Activated CD4-positive, alpha-beta T cell treated with anti-CD3 and anti-CD28 coated beads for 1 hour (primary cell): ENCODE results near the gene EHBP1.
A peak's percentile ranks its signal among the peaks of the same experiment; 100 is the strongest.
"Not testable (repeated sequence)": the region's sequence is repeated elsewhere in the genome, so short reads cannot be mapped to it uniquely, and the experiment has no call there.

Experiments
- DNase-seq: peaks from one replicate; pipeline ENCODE4 v3.0.0-alpha.2; 2020

EHBP1 gene

DNA sequence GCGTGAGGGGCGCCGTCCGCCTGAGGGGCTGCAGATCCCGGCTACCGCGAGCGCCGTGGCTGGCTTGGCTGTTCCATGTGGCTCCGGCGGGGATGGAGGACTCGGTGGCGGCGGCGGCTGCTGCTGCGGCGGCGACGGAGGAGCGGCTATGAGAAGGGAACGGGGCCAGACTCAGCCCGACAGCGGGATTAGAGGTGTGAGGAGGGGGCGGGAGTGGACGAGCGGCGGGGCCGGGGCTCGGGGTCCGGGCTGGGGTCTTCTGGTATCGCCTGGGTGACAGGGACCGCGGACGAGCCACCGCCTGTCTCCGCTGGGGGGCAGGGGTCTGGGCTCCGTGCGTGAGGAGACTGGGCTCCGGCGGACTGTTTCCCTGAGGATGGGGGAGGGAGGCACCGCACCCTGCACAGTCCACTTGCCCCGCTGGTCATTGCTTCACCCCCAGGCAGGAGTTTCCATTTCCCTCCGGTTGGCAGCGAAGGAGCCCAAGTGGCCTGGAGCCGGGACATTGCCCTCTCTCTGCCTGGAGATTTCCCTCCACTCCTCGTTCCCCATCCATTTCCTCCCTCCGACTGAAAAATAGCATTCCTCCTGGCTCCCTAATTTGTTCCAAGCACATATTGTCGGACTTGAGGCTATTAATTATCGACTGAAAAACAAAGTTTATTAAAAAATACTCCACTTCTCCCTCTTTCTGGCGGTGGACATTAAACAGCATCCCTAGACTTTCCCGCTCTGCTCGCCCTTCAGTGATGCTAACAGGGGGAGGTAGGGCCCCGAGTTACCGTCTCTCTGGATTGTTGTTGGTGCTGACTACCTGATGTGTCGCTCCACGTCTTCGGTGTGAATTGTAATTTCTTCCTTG is 577 bp downstream of the EHBP1 start:
- DNase-seq, result peak; percentile 32

DNA sequence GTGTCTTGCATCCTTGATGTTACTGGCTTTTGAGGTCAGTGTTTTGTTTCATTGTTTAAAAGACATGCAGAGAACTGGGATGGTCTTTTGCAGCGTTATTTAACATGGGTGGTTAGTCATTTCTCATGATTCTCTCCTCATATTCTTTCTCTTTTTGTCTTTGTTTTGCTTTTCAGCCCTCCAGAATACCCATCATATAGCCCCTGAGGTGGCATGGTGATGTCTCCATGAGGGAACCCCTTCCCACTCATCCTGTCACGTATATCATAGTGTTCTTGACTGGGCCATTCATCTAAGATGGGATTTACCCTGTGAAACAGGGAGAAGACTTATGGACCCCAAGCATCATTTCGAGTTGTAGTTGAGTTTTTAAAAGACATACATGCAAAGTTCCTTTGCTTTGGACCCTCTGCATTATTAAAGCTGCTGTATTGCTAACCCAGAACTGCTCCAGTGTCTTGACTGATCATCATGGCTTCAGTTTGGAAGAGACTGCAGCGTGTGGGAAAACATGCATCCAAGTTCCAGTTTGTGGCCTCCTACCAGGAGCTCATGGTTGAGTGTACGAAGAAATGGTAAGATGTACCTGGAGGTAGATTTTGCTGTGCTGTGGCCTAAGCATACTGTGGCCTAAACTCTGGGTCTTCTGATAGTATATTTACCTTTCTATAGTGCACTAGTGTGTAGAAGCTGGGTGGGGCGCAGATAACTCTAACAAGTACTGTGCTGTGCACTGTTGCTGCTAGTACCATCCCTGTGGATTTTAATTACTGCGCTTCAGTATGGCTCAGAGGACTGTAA is 1.4 kb downstream of the EHBP1 start:
- no peak for DNase-seq

DNA sequence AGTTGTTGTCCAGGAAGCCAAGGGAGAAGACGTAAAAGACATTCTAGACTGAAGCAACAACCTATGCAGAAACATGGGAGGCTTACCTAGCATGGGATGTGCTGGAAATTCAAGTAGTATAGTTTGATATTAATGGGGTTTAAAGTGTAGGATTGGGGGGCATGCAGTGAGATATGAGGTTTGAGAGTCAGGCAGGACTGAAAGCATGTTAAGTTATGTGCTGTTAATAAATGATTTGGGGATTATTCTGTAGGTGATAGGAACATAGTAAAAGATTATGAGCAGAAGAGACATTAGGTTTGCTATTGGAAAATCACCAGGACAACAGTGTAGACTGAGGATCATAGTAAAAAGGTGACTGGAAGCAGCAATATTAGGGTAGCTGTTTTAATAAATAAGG is 3.2 kb downstream of the EHBP1 start:
- DNase-seq, result no peak

DNA sequence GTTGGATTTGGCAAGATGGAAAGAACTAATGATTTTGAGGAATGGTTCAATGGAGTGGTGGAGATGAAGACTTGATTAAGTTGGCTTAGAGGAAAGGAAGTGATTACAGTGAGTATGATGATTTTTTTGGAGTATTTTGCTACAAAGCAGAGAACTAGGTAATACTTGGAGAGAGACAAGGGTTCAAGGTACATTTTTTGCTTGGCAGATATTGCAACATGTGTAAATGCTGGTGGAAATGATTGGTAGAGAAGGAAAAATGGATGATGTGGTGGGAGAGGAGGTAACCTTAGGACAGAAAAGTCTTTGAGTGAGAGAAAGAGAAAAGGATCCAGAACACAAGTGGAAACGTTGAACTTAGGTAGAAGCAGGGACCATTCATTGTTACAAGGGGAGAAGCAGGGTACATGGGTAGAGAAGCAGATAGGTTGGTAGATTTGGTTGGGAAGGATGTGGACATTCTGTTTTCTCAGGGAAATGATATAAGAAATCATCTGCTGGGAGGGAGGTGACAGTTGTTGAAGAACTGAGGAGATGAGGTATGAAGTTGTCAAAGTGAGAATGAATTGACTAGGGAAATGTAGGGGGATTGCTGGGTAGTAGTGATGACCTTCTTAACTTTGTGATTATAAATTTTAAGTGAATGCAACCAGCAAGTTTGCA is 6.5 kb downstream of the EHBP1 start:
- no peak for DNase-seq

DNA sequence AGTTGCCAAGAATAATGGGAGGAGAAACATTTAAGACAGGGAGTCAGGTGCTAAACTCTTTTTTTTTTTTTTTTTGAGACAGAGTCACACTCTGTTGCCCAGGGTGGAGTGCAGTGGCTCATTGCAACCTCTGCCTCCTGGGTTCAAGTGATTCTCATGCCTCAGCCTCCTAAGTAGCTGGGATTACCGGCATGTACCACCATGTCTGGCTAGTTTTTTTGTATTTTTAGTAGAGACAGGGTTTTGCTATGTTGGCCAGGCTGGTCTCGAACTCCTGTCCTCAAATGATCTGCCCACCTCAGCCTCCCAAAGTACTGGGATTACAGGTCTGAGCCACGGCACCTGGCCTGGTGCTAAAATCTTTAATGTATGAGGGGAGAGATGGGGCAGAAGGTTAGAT is 7.7 kb downstream of the EHBP1 start:
- not testable (repeated sequence) for DNase-seq

DNA sequence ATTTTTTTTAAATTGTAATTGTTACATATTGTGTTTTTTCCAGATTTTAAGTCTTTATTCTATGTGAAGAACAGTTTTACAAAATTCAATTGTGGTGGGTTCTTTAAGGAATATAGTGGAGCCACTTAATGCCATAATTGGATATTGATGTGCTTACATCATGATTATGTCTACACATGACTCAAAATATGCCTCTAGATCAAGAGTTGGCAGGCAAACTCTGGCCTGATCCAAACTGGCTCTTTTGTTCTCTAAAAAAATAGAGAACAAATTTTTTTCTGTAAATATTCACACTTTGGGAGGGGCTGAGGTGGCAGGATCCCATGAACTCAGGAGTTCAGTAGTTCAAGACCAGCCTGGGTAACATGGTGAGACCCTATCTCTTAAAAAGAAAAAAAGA is 8.3 kb downstream of the EHBP1 start:
- no peak for DNase-seq

DNA sequence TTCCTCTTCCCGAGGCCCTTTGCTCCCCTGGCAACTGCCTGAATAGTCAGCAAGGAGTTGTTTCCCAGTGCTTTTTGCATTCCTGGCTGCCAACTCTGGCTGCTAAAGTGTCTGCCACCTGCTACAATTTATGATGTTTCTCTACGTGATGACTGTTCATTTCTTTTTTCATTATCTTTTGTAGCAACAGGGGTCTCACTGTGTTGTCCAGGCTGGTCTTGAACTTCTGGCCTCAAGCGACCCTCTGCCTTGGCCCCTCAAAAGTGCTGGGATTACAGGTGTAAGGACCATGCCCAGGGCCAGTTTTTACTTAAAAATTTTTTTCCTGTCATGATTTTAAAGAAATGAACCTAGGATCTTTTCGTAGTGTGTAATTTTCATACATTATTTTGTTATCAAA is 11.3 kb downstream of the EHBP1 start:
- no peak for DNase-seq

DNA sequence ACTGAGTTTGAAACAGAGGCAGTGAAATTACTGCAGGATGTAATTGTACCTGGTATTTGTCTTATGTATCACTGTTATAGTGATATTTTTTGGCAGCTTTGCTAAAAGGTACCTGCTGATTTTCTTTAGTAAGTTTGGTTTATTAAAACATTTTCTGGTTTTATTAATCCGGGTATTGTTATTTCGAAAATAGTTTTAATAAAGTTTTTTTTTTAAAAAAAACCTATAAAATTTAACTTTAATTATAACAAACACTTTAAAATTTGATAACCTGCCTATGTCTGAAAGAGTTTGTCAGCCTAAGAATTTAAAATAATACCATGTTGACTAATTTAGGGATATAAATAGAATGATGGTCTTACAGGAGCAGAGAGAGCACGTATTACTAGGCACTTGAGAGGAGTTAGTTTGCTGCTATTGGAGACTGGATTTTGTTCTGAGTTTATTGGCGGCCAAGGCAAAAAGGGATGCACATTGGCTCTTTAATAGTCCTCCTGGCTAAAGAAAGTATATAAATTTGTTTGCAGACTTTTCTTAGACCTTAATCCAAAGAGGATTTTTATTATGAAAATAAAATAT is 12.1 kb downstream of the EHBP1 start:
- DNase-seq, result no peak

DNA sequence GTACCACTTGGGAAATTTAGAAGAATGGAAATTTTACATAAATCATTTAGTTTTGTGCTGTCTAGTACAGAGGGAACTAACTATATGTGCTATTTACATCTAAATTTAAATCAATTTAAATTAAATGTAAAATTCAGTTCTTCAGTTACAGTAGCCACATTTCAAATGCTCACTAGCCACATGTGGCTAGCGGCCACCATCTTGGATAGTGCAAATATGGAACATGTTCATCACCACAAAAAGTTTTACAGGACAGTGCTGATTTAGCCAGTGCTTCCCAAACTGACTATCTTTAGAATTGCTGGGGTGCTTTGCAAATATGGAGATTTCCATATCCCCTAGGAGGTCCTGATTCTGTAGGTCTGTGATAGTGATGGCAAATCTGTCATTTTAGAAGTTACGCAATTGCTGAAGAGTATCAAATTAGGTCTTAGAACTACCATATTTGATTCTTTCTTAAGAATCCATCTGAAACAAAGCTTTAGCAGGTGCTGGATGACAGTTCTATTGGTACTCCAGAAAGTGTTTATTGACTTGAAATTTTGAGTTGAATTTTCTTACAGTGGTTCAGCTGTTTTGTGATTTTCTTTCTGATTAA is 12.8 kb downstream of the EHBP1 start:
- DNase-seq, result no peak

DNA sequence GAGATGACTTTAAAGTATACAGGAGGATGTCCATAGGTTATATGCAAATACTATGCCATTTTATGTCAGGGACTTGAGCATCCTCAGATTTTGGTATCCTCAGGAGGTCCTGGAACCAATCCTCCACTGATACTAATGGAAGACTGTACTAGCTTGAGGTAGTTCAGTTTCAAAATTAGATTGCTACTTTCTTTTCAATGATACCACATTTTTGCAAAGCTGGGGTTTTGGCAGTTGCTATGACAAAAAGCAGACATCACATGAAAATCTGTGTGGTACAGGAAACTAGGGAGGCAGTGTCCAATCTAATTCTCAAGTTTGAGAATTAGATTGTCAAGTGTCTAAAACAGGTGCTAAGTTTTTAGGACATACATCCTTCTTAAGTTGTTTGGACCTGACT is 14.2 kb downstream of the EHBP1 start:
- no peak for DNase-seq

DNA sequence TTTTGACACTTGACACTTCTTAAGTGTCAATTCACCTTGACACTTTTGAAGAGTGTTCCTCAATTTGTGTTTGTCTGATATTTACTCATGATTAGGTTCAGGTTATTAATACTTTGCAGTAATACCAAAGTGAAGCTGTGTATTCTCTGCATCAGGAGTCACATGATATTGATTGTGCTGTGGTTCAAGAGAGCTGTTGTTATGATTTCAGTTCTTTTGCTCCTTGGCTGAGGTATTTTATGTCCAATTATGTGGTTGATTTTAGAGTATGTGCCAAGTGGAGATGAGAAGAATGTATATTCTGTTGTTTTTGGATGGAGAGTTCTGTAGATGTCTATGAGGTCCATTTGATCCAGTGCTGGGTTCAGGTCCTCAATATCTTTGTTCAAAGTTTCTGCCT is 17.2 kb downstream of the EHBP1 start:
- no peak for DNase-seq

DNA sequence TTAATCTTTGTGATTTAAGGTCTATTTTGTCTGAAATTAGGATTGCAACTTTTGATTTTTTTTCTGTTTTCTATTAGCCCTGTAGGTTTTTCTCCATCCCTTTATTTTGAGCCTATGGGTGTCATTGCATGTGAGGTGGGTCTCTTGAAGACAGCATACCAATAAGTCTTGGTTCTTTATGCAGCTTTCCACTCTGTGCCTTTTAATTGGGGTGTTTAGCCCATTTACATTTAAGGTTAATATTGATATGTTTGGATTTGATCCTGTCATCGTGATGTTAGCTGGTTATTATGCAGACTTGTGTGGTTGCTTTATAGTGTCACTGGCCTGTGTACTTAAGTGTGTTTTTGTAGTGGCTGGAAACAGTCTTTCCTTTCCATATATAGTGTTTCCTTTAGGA is 17.7 kb downstream of the EHBP1 start:
- DNase-seq, result no peak

DNA sequence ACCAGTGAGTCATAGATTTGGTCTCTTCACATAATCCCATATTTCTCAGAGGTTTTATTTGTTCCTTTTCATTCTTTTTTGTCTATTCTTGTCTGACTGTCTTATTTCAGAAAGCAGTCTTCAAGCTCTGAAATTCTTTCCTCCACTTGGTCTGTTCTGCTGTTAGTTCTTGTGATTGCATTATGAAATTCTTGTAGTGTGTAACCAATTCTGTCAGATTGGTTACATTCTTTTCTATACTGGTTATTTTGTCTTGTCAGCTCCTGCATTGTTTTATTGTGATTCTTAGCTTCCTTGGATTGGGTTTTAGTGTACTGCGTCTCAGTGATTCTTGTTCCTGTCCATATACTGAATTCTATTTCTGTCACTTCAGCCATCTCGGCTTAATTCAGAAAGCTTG is 18.6 kb downstream of the EHBP1 start:
- DNase-seq, result no peak

DNA sequence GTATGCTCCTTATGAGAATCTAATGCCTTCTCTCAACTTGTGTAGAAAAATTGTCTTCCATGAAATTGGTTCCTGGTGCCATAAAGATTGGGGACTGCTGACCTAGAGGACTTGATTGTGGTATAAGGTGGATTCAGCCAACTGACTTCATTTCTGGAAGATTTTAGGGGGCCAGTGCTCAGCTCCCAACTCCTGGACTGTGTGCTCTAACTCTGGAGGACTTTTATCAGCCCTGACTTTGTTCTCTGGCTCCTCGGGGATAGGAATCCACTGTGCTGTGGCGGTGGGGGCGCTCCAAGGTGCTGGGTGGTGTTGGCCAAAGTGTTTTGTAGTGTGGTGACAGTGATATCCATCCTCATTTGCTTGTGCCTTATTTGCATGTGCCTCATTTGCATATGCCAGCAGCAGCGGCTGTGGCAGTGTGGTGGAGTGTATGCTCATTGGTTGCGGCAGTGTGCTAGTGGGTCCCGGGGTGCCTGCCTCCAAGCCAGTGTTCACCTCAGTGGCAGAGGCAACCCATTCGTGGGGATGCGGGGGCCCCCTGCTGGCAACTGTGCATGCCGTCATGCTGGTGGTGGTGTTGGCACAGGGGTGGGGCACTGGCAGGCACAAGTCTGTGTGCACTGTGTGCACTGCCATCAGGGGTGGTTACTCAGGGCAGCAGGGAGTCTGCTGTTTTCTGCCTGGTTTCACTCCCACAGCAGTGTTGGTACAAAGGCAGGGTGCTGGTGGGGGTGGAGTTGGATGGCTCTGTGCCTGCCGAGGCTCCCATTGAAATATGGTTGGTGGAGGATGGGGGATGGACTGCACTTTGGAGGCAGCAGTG is 19.6 kb downstream of the EHBP1 start:
- no peak for DNase-seq

DNA sequence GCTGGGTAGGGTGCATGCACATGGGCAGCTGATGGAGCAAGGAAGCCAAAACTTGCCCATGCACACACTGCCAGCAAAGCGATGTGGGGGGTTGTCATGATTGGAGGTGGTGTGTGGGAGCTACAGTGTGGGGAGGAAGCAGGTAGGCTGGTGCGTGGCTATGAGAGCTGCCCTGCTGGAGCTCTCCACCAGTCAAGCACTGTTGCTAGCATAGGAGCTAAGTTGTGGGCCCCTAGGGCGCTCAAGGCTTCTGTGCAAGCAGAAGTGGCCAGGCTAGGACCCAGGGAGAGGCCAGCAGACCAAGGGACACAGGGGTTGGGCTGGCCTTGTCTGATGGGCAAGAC is 20.2 kb downstream of the EHBP1 start:
- no peak for DNase-seq

DNA sequence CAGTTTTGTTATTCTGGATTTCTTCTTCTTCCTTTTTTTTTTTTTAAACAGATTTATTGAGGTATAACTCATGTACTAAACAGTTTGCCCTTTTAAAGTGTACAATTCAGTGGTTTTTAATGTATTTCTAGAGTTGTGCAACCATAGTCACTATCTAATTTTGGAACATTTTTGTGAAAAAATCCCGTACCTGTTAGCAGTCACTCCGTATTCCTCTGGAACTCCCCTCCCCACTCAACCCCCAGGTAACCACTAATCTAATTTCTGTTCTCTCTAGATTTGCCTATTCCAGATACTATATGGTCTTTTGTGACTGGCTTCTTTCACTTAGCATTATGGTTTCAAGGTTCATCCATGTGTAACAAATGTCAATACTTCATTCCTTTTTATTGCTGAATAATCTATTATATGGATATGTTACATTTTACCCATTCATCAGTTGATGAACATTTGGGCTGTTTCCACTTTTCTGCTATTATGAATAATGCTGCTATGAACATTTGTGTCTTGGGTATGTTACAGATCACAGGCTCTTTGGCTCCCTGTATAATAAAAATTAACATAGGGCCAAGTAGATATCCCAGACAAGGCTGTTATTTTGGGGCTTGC is 21.9 kb downstream of the EHBP1 start:
- no peak for DNase-seq

DNA sequence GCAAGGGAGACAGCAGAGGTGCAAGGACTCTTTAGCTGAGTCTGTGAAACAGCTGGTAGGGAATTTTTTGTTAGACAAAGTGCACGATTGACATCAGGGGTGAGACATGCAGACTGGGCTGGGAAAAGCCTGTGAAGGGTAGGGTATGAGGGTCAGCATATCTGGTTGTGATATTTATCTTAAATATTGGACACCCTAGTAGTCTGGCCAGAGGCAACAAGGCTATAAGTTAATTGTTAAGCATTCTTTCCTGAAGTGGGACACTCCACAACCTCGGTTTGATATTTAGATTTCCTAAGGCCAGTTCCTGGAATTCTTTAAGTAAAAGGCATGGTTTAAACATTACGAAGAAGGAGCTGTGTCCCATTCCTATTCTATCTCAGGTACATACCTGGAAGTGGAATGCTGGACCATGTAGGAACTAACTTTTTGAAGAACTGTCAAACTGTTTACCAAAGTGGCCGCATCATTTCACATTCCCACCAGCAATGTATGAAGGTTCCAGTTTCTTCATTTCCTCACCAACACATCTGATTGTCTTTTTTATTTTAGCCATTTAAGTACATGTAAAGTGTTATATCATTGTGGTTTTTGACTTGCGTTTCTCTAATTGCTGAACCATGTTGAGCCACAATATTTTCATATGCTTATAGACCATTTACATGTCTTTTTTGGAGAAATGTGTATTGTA is 22.5 kb downstream of the EHBP1 start:
- no peak for DNase-seq

DNA sequence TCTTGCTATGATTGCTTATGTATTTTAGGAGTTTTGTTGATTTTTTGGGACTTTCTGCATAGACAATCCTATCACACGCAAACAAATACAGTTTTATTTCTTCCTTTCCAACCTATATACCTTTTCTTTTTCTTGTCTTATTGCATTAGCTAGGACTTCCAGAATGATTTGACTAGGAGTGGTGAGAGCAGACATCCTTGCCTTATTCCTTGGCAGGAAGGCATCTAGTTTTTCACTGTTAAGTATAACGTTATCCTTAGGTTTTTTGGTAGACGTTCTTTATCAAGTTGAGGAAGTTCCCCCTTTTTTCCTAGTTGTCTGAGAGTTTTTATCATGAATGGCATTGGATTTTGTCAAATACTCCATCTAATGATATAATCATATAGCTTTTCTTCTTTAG is 25.8 kb downstream of the EHBP1 start:
- no peak for DNase-seq

DNA sequence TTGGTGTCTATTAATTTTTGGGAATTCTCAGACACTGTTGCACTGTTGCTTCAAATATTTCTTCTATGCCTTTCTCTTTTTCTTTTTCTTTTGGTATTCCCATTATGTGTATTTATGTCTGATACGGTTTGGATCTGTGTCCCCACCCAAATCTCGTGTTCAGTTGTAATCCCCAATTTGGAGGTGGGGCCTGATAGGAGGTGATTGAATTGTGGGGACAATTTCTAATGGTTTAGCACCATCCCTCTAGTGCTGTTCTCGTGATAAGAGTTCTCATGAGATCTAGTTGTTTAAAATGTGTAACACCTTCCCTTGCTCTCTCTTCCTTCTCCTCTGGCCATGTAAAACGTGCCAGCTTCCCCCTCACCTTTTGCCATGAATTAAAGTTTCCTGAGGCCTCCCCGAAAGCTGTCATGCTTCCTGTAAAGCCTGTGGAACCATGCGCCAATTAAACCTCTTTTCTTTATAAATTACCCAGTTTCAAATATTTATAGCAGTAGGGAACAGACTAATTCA is 26.8 kb downstream of the EHBP1 start:
- DNase-seq, result no peak

DNA sequence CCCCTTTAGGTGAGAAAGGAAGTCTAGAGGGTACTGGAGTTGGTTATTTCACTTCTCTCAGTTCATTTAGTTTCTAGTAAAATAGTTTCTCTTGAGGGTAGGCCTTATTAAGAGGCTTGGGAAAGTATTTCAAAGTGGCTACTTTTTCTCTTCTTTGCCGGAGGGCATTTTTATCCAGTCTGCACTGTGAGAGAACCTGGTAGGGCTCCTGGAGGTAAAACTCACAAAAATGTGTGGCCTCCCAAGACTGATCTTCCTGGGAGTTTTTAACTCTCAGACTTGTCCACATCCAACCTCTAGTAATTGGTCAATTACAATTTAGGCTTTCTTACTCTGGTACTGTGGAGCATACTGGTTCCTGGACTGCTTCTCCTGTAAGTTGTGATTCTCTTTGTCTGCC is 28.0 kb downstream of the EHBP1 start:
- DNase-seq, result no peak
